Trophoblast cell (in vitro differentiated cells and primary cell): Measurements from ENCODE around the gene USP6.
A peak's percentile ranks its signal among the peaks of the same experiment; 100 is the strongest.
"Not testable (repeated sequence)": the region's sequence is repeated elsewhere in the genome, so short reads cannot be mapped to it uniquely, and the experiment has no call there.

Experiments used
- DNase-seq, 2 donors: peaks; one replicate each; pipeline ENCODE4 v3.0.0-alpha.2; 2016
- H2AFZ ChIP-seq: 2 replicates; pipeline ENCODE4 v1.6.1; 2013; ENCODE audit warnings: low read length, moderate library complexity, mild to moderate bottlenecking; ENCODE audit not compliant: insufficient read depth, poor library complexity
- H2AK5ac ChIP-seq: 2 replicates; pipeline ENCODE4 v1.6.1; 2013; ENCODE audit warnings: mild to moderate bottlenecking, low read length
- H2BK120ac ChIP-seq: 2 replicates; pipeline ENCODE4 v1.6.1; 2013; ENCODE audit warnings: low read length, mild to moderate bottlenecking, moderate library complexity; ENCODE audit not compliant: insufficient read depth, poor library complexity
- H2BK12ac ChIP-seq: 2 replicates; pipeline ENCODE4 v1.6.1; 2013; ENCODE audit warnings: mild to moderate bottlenecking, low read length, moderate library complexity
- H2BK5ac ChIP-seq: 2 replicates; pipeline ENCODE4 v1.6.1; 2013; ENCODE audit warnings: low read length, low read depth, moderate library complexity, mild to moderate bottlenecking; ENCODE audit not compliant: poor library complexity
- H3K14ac ChIP-seq: 2 replicates; pipeline ENCODE4 v1.6.1; 2013; ENCODE audit warnings: mild to moderate bottlenecking, low read length
- H3K18ac ChIP-seq: 2 replicates; pipeline ENCODE4 v1.6.1; 2013; ENCODE audit warnings: mild to moderate bottlenecking, low read length
- H3K23ac ChIP-seq: 2 replicates; pipeline ENCODE4 v1.6.1; 2013; ENCODE audit warnings: low read length
- H3K27ac ChIP-seq: 2 replicates; pipeline ENCODE4 v1.5.1; 2013; ENCODE audit warnings: low read depth, mild to moderate bottlenecking, inconsistent platforms, low read length, moderate library complexity
- H3K27me3 ChIP-seq: 2 replicates; pipeline ENCODE4 v1.6.1; 2013; ENCODE audit warnings: inconsistent platforms, mild to moderate bottlenecking, low read length, moderate library complexity; ENCODE audit not compliant: insufficient read depth
- H3K36me3 ChIP-seq, 2 experiments: 1 replicate in 1 of 2; 2 replicates in 1 of 2; pipeline ENCODE4 v1.6.1; 2013; ENCODE audit warnings: low read length in 2 of 2, mild to moderate bottlenecking in 2 of 2, moderate library complexity in 1 of 2; ENCODE audit not compliant: insufficient read depth in 2 of 2, control insufficient read depth in 1 of 2
- H3K4ac ChIP-seq: 2 replicates; pipeline ENCODE4 v1.6.1; 2013; ENCODE audit warnings: low read depth, mild to moderate bottlenecking, low read length, moderate library complexity
- H3K4me1 ChIP-seq, 2 experiments: 1 replicate in 1 of 2; 2 replicates in 1 of 2; pipeline ENCODE4 v1.6.1; 2013; ENCODE audit warnings: low read length in 2 of 2, mild to moderate bottlenecking in 2 of 2, moderate library complexity in 1 of 2; ENCODE audit not compliant: insufficient read depth in 2 of 2, control insufficient read depth in 1 of 2
- H3K4me2 ChIP-seq: 2 replicates; pipeline ENCODE4 v1.6.1; 2013; ENCODE audit warnings: inconsistent platforms, mild to moderate bottlenecking, low read length, moderate library complexity
- H3K4me3 ChIP-seq: 2 replicates; pipeline ENCODE4 v1.5.1; 2013; ENCODE audit warnings: mild to moderate bottlenecking, low read depth, low read length, inconsistent platforms
- H3K79me1 ChIP-seq: one replicate; pipeline ENCODE4 v1.6.1; 2013; ENCODE audit warnings: low read length
- H3K79me2 ChIP-seq: 2 replicates; pipeline ENCODE4 v1.6.1; 2013; ENCODE audit warnings: low read length, mild to moderate bottlenecking; ENCODE audit not compliant: control insufficient read depth, insufficient read depth, poor library complexity
- H3K9ac ChIP-seq: 2 replicates; pipeline ENCODE4 v1.6.1; 2013; ENCODE audit warnings: mild to moderate bottlenecking, low read length
- H3K9me3 ChIP-seq: 2 replicates; pipeline ENCODE4 v1.6.1; 2013; ENCODE audit warnings: low read depth, mild to moderate bottlenecking, control low read depth, inconsistent platforms, low read length; ENCODE audit not compliant: insufficient read depth
- H4K12ac ChIP-seq: 2 replicates; pipeline ENCODE4 v1.6.1; 2013; ENCODE audit warnings: low read depth, mild to moderate bottlenecking, low read length, moderate library complexity
- H4K8ac ChIP-seq: 2 replicates; pipeline ENCODE4 v1.6.1; 2013; ENCODE audit warnings: low read depth, mild to moderate bottlenecking, low read length, moderate library complexity
- H4K91ac ChIP-seq: one replicate; pipeline ENCODE4 v1.6.1; 2013; ENCODE audit warnings: low read depth, mild to moderate bottlenecking, low read length, moderate library complexity
- WGBS: extraction: QIAGEN DNeasy Blood & Tissue Kit; methylation state at CpG from one replicate; pipeline ENCODE4 v1.1.7; 2013; ENCODE audit warnings: missing lambda C conversion rate; ENCODE audit not compliant: insufficient read length, insufficient coverage; ENCODE audit errors: extremely low coverage; 5-methylcytosine and 5-hydroxymethylcytosine counted together

The USP6 gene

GRCh38 chr17:5077275-5077674 lies 38.6 kb upstream of the USP6 start:
- H3K27me3 ChIP-seq, H3K79me2 ChIP-seq, H3K4me1 ChIP-seq, H3K4me3 ChIP-seq, H2BK120ac ChIP-seq, H4K12ac ChIP-seq, H2AFZ ChIP-seq, H4K91ac ChIP-seq, H3K27ac ChIP-seq, H3K79me1 ChIP-seq, DNase-seq, H3K36me3 ChIP-seq, H3K23ac ChIP-seq, H2AK5ac ChIP-seq, H3K4ac ChIP-seq, H2BK12ac ChIP-seq, H2BK5ac ChIP-seq, H3K18ac ChIP-seq, H3K4me2 ChIP-seq, H3K14ac ChIP-seq, H3K9ac ChIP-seq, H4K8ac ChIP-seq: not testable (repeated sequence)
- no CpG with 5 or more reads among the region's 24 CpGs for WGBS
- H3K9me3 ChIP-seq = peaks cover 13% of the 10 kb centered on the region

DNA sequence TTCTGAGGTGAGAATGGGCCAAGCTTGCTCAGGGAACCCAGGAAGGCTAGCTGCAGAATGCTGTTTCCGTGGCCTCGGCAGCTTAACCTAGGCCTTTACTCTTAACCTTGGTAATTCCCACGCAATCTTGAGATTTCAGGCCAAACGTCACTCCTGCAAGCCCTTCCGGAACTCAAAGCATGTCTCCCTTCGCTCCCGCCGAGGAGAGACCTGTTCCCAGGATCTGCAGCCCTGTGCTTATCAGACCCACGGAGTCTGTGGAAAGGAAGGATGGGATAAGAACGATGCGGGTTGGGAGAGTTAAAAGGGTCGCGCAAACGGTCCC lies 38.1 kb upstream of the USP6 start:
- H3K36me3 ChIP-seq = no peaks in the 10 kb centered on the region
- no peak overlapping the region for H3K23ac ChIP-seq
- H3K9me3 ChIP-seq = peaks cover 13% of the 10 kb centered on the region
- H4K12ac ChIP-seq = no peak overlapping the region
- H3K27ac ChIP-seq = no peak overlapping the region
- no peak overlapping the region for H2BK5ac ChIP-seq
- H2AK5ac ChIP-seq = no peak overlapping the region
- H3K4ac ChIP-seq = no peak overlapping the region
- no peak overlapping the region for H3K4me2 ChIP-seq
- no peaks in the 10 kb centered on the region for H3K4me1 ChIP-seq
- no peak overlapping the region for H2BK120ac ChIP-seq
- H2AFZ ChIP-seq = no peak overlapping the region
- DNase-seq = peak in 1 of 2 donors; percentile 69
- no peak overlapping the region for H4K91ac ChIP-seq
- H3K18ac ChIP-seq = no peak overlapping the region
- H3K79me2 ChIP-seq = no peaks in the 10 kb centered on the region
- WGBS = 100% methylated on average over 5 of the region's 14 CpGs
- H3K14ac ChIP-seq = no peak overlapping the region
- no peaks in the 10 kb centered on the region for H3K79me1 ChIP-seq
- no peak overlapping the region for H4K8ac ChIP-seq
- H3K4me3 ChIP-seq = no peak overlapping the region
- H3K9ac ChIP-seq = no peak overlapping the region
- H3K27me3 ChIP-seq = no peaks in the 10 kb centered on the region
- no peak overlapping the region for H2BK12ac ChIP-seq

DNA sequence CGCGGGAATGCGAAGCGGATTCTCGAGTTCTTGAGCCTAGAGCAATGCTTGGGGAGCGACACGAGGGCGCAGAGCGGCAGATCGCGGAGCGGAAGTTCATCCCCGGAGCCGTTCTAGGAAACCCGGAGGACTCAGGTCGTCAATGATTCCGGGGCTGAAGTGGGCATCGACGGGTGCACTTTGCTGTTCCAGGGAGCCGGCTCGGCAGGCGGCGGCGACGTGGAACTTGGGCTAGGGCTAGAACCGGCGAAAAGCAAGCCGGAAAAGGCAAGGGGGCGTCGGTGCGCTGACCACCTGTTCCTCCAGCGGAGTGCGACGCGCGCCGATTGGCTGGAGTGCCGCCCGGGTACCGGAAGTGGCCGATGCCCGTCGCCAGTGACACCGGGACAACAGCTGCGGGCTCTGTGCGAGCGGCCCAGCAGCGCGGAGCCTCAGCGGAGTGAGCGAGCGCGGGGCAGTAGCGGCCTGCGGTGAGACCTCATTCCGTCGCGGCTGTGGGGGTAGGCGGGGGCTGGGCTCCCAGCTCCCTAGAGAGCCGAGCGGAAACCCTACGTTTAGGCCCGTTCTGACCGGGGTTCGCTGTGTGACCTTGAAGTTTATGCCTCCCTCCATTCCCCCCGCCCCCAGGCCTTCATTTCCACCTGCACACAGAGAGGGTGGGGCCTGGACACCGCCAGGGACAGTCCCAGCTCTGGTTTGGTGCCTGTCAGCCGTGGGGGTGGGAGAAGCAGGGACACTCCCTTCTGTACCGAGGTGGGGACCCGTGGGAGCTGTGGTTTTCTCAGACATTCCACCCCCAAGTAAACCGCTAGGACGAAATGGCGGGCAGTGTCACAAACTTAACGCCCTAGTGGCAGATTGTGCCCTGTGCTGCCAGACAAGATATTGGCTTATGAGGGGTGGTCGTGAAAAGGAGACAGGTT lies 37.5 kb upstream of the USP6 start, which contains the start of gene ZFP3:
TSS of gene ZFP3 (plus strand) at position 362 of the 923 bp plus-strand sequence. CDS start 13,038 bp downstream, outside the sequence.
- no peak within 1 kb of the TSS for H3K4ac ChIP-seq
- no peaks in the 10 kb centered on the region for H3K4me1 ChIP-seq
- H3K9ac ChIP-seq = no peak within 1 kb of the TSS
- H3K4me3 ChIP-seq = peak within 1 kb of the TSS; percentile 39
- H4K91ac ChIP-seq = no peak within 1 kb of the TSS
- H4K12ac ChIP-seq = no peak within 1 kb of the TSS
- H3K9me3 ChIP-seq = peaks cover 13% of the 10 kb centered on the region
- H2BK12ac ChIP-seq = no peak within 1 kb of the TSS
- DNase-seq = peak; percentile 83 to 87
- no peak within 1 kb of the TSS for H3K23ac ChIP-seq
- H2AK5ac ChIP-seq = no peak within 1 kb of the TSS
- H3K18ac ChIP-seq = no peak within 1 kb of the TSS
- no CpG with 5 or more reads among the region's 75 CpGs for WGBS
- H2BK5ac ChIP-seq = no peak within 1 kb of the TSS
- no peaks in the 10 kb centered on the region for H3K36me3 ChIP-seq
- H3K14ac ChIP-seq = no peak within 1 kb of the TSS
- H2AFZ ChIP-seq = no peak within 1 kb of the TSS
- H3K27me3 ChIP-seq = no peaks in the 10 kb centered on the region
- peak within 1 kb of the TSS; percentile 41 for H3K4me2 ChIP-seq
- H4K8ac ChIP-seq = no peak within 1 kb of the TSS
- H3K79me1 ChIP-seq = no peaks in the 10 kb centered on the region
- no peaks in the 10 kb centered on the region for H3K79me2 ChIP-seq
- no peak within 1 kb of the TSS for H3K27ac ChIP-seq
- no peak within 1 kb of the TSS for H2BK120ac ChIP-seq

DNA sequence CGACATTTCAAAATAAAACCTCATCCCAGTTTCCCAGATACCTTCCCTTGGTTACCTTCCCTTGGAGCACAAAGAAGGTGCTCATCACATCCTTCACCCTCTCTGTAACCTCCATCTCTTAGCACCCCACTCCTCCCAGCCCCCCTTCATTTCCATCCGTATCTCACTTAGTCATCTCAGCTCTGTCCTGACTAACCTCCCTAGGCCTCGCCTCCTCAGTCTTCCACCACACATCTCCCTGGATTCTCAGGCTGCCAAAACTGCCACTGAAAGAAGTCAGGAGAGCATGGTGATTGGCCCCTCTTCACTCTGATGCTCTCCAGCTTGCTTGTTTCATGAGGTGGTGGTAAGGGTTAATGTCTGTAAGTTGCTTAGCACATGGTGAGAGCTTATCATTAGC lies 35.2 kb upstream of the USP6 start:
- Histone ChIP-seq H3K9ac (no peak overlapping the region), H2AK5ac (no peak overlapping the region)
- WGBS = no CpG with 5 or more reads among the region's 3 CpGs

More for the DNA sequence above, 35.2 kb upstream of the USP6 start:
- Histone ChIP-seq H3K4me1 (no peaks in the 10 kb centered on the region), H3K27me3 (no peaks in the 10 kb centered on the region), H2BK12ac (no peak overlapping the region), H3K36me3 (no peaks in the 10 kb centered on the region), H2AFZ (no peak overlapping the region), H3K79me2 (no peaks in the 10 kb centered on the region), H3K9me3 (peaks cover 14% of the 10 kb centered on the region), H3K79me1 (no peaks in the 10 kb centered on the region), H3K18ac (no peak overlapping the region), H3K4ac (no peak overlapping the region), H3K23ac (no peak overlapping the region), H3K4me2 (no peak overlapping the region), H3K4me3 (peak overlapping the region; percentile 37), H4K8ac (no peak overlapping the region), H3K27ac (no peak overlapping the region), H2BK5ac (no peak overlapping the region), H4K12ac (no peak overlapping the region), H3K14ac (no peak overlapping the region), H2BK120ac (no peak overlapping the region), H4K91ac (no peak overlapping the region)
- no peak for DNase-seq
